Amniotic epithelial cell (primary cell): ENCODE measurements around the gene KBTBD12.
A peak's percentile ranks its signal among the peaks of the same experiment; 100 is the strongest.

ENCODE experiments used
- DNase-seq: peaks from one replicate; pipeline ENCODE4 v3.0.0-alpha.2; 2010; ENCODE audit warnings: low read depth

KBTBD12 gene

DNA sequence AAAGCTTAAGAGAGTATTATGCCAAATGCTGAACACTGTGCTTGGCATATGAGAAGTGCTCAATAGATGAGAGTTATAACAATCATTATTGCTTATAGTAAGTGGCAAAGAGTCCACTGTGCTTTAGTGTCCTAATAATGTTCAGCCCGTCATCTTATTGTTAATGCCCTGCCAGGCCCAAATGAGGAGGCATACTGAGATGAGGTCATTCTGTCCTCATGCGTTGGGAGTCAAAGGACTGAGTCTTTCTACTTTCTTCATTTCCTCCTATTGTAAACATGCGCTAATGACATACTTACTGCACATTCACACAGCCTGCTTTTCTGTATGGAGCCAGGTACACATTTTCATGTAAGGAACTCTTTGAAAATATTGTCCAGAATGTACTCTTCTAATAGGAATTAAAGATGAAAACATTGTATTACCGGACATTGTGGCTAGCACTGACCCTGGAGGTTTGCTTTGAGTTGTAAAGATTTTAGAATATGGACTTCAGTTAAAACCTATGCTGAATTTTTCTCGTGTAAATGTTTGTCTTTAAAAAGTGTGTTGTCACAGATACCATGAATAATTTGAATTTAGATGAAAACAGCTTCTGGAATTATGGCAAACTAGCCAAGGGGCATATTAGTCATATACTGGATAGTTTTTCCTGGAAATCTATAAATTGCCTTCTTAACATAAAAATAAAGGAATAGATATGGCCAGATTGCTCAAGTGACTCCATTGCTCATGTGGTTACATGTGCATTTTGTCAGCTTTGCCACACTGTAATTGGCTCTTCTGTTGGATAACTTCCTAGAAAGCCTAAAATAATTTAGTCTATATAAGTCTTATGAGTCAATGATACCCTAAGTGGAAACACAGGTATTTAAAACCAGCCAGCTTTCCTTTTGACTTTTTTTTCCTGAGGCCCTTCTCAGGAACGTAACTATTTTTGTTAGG lies 38.3 kb downstream of the KBTBD12 start:
- no peak for DNase-seq

DNA sequence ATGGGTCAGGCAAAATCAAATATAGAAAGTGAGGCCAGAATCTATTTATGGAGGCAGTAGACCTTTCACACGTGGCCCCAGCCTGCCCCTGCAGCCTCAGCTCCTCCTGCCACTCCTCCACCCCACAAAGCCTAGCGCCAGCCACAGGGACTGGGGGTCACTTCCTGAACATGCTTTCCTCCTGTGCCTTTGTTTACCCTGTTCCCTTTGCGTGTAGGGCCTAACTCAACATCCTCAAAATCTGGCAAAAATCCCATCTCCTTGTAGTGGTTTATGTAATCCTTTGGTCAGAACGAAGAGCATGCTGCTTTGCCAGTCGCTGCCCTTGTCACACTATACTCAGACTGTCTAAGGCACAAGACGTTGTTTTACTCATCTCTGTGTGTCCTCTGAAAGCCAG lies 39.6 kb downstream of the KBTBD12 start:
- DNase-seq: no peak

- no peak for DNase-seq
Observed at GRCh38 chr3:127955728-127956127, 40.7 kb downstream of the KBTBD12 start.

- DNase-seq: no peak
Observed at GRCh38 chr3:127959041-127959440, 44.0 kb downstream of the KBTBD12 start.

DNA sequence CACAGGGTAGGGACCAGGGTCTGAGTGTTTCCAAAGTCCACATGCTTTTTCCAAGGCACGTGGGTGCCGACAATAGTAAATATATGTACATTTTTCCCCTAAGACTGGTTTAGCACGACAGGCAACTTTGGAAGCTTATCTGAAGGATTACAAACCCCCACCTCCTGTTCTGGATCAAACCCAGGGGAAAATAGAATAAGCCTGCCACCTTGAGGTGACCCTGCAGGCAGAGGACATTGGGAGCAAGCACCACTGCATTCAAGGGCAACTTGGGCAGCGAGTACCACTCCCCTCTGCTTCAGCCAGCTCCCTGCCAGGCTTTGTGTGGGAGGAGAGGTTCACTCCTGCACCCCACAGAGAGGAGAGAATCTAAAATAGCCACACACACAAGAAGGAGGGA lies 44.8 kb downstream of the KBTBD12 start:
- peak; percentile 11 for DNase-seq

GRCh38 chr3:127960421-127960965 lies 45.5 kb downstream of the KBTBD12 start:
- no peak for DNase-seq

GRCh38 chr3:127961124-127961523 lies 46.1 kb downstream of the KBTBD12 start:
- DNase-seq: no peak

DNA sequence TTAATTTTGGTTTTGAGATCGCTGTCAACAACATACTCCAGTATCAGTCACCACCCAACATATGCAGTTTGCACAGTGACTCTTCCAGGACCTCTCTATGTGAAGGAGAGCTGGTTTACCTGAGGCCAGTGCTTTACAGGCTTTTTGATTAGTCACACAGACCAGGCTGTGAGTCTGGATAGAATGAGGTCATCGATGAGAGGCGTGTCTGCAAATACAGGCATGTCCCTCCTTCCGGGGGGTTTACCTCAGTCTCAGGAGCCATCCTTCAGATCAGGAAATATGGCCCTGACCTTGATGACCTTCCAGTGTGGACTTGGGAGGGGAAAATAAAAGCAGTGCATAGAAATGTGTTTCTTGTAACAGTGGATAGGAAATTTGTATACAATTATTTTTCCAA lies 46.9 kb downstream of the KBTBD12 start:
- peak; percentile 8 for DNase-seq

- DNase-seq: no peak
Observed at GRCh38 chr3:127962937-127963336, 47.9 kb downstream of the KBTBD12 start.

GRCh38 chr3:127964053-127964452 lies 49.0 kb downstream of the KBTBD12 start:
- peak; percentile 70 for DNase-seq

- no peak for DNase-seq
Observed at GRCh38 chr3:127964816-127965215, 49.8 kb downstream of the KBTBD12 start.

- DNase-seq: peak; percentile 7
Observed at GRCh38 chr3:127967316-127967715, 52.3 kb downstream of the KBTBD12 start.

DNA sequence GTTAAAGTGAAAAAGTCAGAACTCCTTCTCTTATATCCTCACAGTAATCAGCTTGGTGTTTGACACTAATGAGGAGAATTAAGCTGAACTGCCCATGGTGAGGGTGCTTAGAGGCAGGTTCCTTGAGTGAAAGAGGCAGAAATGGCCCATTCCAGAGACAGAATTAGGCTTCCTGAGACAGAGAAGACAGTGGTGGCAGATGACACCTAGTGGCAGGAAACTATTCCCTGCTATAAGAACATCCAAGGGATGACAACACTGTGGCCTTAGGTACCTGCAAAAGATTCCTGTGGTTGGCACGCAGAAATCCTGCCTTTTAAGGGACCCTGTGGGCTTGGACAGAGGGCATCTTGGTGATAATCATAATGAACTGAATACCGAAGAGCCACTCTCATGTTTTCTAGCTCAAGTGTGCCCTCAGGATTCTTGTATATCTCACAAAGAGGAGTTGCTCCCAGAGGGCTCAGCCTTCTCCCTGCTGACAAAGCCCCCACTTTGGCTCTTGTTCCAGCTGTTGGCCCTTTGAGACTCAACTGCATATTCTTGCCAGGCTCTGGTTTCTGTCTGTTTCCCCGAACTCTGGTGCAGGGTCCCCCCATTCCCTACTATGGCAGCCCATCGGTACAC lies 56.0 kb downstream of the KBTBD12 start:
- peak; percentile 28 for DNase-seq

DNA sequence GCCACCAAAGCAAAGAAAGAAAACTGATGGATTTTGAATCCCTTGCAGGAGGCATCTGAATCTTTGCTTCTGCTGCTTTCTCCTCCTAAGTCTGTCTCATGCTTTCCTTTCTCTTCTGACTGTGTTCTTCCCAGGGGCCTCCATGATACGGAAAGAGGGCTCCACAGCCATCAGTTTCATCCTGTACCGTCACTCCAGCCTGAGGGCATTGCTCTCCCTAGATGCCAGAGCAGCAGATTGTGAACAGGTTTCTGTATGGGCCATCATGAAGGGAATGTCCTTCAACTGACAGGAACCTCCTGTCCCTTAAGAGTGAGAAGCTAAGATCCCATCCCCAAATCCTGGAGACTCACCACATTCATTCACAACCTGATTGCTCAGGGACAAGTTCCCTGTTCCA lies 59.2 kb downstream of the KBTBD12 start:
- no peak for DNase-seq

GRCh38 chr3:127975153-127976029 lies 60.4 kb downstream of the KBTBD12 start:
- no peak for DNase-seq

- DNase-seq: no peak
Observed at GRCh38 chr3:127978636-127979035, 63.6 kb downstream of the KBTBD12 start.

GRCh38 chr3:127979473-127979872 lies 64.4 kb downstream of the KBTBD12 start:
- DNase-seq: no peak

GRCh38 chr3:127981097-127981496 lies 66.1 kb downstream of the KBTBD12 start:
- DNase-seq: no peak

- no peak for DNase-seq
Observed at GRCh38 chr3:127982155-127982554, 67.1 kb downstream of the KBTBD12 start.

DNA sequence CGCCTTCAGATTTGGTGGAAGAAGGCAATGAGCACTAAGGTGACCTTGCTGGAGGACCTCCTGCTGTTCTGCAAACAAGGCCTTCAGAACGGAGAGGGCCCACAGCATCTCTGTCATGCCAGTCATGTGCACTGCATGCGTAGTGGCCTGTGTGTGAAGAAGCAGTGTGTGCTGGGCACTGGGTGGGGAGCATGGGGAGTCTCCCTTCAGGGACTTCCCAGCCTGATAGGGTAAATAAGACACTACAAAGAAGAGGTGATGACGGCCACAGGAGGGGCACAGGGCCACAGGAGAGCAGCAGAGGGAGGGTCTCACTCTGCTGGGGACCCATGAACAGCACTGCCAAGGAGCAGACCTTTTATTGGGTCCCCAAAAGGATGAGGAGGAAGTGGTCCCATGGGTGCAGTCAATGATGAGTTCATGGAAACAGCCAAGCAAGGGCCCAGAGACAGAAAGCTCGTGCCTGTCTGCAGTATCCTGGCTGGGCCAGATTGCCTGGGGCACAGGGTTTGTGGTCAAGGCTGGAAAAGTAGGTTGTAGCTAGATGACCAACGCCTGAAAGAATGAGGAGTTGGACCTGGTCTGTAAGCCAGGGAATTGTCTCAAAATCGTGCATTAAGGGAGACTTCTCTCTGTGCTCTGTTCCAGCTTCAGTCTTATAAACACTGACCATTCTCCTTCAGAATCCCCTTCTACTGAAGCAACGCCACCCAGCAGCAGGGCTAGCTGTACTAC lies 69.4 kb downstream of the KBTBD12 start:
- peak; percentile 9 for DNase-seq

DNA sequence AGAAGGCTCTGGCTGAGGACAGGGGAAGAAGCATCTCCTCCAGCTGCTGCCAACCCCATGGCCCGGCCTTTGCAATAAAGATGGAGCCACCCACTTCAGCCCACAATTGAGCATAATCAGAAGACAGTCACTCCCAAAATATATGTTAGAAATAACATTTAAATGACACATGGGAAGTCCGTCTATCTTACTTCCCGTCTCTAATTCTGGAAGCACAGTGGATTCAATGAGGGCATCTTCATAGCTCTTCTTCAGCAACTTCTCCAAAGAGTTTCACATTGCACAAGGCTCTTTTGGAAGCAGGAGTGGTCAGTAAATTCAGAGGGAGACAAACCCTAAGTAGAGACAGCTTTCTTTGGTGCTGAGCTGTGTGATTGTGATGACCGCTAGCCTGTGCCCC lies 70.2 kb downstream of the KBTBD12 start:
- DNase-seq: no peak
